SK-N-SH (cell line): ENCODE data around the gene ABHD1.

ENCODE experiments used
- EZH2phosphoT487 ChIP-seq: fragments of 200-600 bp; sonication (generic); IDR thresholded peaks from 2 replicates; pipeline ENCODE4 v1.6.1; 2017; ENCODE audit warnings: low read depth, mixed run types, mild to moderate bottlenecking, antibody characterized with exemption, moderate library complexity, borderline replicate concordance
- GATA2 ChIP-seq: sonication (generic); formaldehyde crosslinking; IDR thresholded peaks from 2 replicates; pipeline ENCODE4 v1.5.0; 2020; ENCODE audit warnings: mild to moderate bottlenecking, missing genetic modification reagents
- NRF1 ChIP-seq: IDR thresholded peaks from 2 replicates; pipeline ENCODE4 v1.6.1; 2012; ENCODE audit warnings: low read depth, mild to moderate bottlenecking, low read length
- POLR2AphosphoS5 ChIP-seq: IDR thresholded peaks from 2 replicates; pipeline ENCODE4 v1.6.1; 2012; ENCODE audit warnings: low read depth, low read length
- REST ChIP-seq: IDR thresholded peaks from 2 replicates; pipeline ENCODE4 v1.6.1; 2012; ENCODE audit warnings: mild to moderate bottlenecking, low read depth, low read length, moderate library complexity
- ZBTB33 ChIP-seq: IDR thresholded peaks from 2 replicates; pipeline ENCODE4 v1.4.0; 2012; ENCODE audit warnings: low read depth, borderline replicate concordance
- TF ChIP-seq, protein P1 (sequence below): fragments of 200-600 bp; sonication (generic); IDR thresholded peaks from 2 replicates; pipeline ENCODE4 v1.6.1; 2017; ENCODE audit warnings: antibody characterized with exemption, mild to moderate bottlenecking, moderate library complexity
- TF ChIP-seq, protein P2 (sequence below): IDR thresholded peaks from 2 replicates; pipeline ENCODE4 v1.4.0; 2012; ENCODE audit warnings: low read depth, borderline replicate concordance
- TF ChIP-seq, protein P3 (sequence below): IDR thresholded peaks from 2 replicates; pipeline ENCODE4 v1.4.0; 2012; ENCODE audit warnings: low read depth

DNA sequence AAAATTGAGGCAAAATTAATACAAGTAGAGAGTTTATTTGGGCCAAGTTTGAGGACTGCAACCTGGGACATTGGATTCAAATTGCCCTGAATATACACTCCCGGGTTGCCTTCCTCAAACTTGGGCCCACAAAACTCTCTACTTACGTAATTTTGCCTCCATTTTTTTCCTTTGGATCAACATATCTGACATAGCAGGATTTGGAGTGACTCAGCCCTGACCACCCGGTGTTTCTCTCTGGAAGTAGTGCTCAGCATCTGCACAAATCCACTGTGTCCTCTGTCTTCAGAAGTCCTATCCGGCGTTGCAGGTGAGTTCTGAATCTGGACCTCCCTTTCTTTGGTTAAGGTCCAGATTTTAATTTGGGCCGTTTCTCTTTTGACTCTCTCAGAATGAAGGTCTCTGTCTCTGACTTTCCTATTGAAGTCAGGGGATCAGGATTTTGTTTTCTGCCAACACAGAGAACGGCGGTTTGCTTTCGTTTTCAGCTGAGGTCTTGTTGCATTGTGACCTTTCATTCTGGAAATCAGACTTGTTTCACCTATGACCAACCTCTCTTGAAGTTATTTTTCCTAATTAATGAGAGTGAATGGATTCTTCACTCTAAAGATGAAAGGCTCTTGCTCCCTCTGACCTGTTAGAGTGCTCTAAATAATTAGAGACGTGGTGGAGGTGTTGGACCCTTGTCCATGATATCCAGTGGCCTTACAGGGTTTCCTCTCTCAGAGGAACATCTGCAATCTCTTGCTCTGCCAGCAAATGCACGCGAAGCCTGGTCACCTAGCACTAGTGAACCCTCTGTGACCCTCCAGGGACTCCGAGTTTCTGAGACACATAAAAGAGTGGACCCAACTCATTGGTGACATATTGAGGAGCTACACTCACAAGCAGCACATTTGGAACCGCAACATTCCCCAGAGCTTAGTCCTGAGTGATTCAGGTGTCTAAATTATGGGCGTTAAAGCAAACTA, 38.8 kb downstream of the ABHD1 start:
- TF ChIP-seq, protein P1, sequence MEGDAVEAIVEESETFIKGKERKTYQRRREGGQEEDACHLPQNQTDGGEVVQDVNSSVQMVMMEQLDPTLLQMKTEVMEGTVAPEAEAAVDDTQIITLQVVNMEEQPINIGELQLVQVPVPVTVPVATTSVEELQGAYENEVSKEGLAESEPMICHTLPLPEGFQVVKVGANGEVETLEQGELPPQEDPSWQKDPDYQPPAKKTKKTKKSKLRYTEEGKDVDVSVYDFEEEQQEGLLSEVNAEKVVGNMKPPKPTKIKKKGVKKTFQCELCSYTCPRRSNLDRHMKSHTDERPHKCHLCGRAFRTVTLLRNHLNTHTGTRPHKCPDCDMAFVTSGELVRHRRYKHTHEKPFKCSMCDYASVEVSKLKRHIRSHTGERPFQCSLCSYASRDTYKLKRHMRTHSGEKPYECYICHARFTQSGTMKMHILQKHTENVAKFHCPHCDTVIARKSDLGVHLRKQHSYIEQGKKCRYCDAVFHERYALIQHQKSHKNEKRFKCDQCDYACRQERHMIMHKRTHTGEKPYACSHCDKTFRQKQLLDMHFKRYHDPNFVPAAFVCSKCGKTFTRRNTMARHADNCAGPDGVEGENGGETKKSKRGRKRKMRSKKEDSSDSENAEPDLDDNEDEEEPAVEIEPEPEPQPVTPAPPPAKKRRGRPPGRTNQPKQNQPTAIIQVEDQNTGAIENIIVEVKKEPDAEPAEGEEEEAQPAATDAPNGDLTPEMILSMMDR = no peak
- TF ChIP-seq ZBTB33 (no peak), POLR2AphosphoS5 (no peak), NRF1 (no peak), REST (no peak), EZH2phosphoT487 (no peak), GATA2 (no peak)
- TF ChIP-seq, protein P2, sequence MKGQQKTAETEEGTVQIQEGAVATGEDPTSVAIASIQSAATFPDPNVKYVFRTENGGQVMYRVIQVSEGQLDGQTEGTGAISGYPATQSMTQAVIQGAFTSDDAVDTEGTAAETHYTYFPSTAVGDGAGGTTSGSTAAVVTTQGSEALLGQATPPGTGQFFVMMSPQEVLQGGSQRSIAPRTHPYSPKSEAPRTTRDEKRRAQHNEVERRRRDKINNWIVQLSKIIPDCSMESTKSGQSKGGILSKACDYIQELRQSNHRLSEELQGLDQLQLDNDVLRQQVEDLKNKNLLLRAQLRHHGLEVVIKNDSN = no peak
- TF ChIP-seq, protein P3, sequence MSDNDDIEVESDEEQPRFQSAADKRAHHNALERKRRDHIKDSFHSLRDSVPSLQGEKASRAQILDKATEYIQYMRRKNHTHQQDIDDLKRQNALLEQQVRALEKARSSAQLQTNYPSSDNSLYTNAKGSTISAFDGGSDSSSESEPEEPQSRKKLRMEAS = no peak
